ENCODE results near the gene HRH1. TPM values are rescaled to one million over a fixed set of nuclear protein-coding genes. Genes with fewer than 3 reads are reported as not detected.

The HRH1 gene
- total RNA-seq, 4 donors from 2014 or later, result 1.8 to 16.3 (median 6.3) TPM

- intact Hi-C loops (cut with DNase I; ENCODE audit: low total_unique reads), result no loop called here
- TF ChIP-seq CTCF (IDR thresholded peaks at IDR 0.05) (no peak), POLR2A (IDR thresholded peaks at IDR 0.05) (no peak)
Measured at GRCh38 chr3:11239796-11240195, 85.5 kb downstream of the HRH1 start.

GRCh38 chr3:11240496-11240895 is 86.2 kb downstream of the HRH1 start:
- Histone ChIP-seq H3K27me3 (no peaks in the 10 kb centered on the region), H3K4me3 (no peak overlapping the region), H3K4me1 (peaks cover 0 to 7% of the 10 kb centered on the region in 2 donors), H3K27ac (no peak overlapping the region), H3K9me3 (no peaks in the 10 kb centered on the region), H3K36me3 (no peaks in the 10 kb centered on the region)
- intact Hi-C loops (cut with DNase I; ENCODE audit: low total_unique reads), result no loop called here
- TF ChIP-seq POLR2A (IDR thresholded peaks at IDR 0.05) (no peak), CTCF (IDR thresholded peaks at IDR 0.05) (no peak)
- no peak for DNase-seq

More at GRCh38 chr3:11239796-11240195, 85.5 kb downstream of the HRH1 start:
- no peaks in the 10 kb centered on the region for H3K36me3 ChIP-seq
- peaks cover 0 to 7% of the 10 kb centered on the region in 2 donors for H3K4me1 ChIP-seq
- no peaks in the 10 kb centered on the region for H3K27me3 ChIP-seq
- no peak for DNase-seq
- no peak overlapping the region for H3K4me3 ChIP-seq
- H3K9me3 ChIP-seq, result no peaks in the 10 kb centered on the region
- H3K27ac ChIP-seq, result no peak overlapping the region

DNA sequence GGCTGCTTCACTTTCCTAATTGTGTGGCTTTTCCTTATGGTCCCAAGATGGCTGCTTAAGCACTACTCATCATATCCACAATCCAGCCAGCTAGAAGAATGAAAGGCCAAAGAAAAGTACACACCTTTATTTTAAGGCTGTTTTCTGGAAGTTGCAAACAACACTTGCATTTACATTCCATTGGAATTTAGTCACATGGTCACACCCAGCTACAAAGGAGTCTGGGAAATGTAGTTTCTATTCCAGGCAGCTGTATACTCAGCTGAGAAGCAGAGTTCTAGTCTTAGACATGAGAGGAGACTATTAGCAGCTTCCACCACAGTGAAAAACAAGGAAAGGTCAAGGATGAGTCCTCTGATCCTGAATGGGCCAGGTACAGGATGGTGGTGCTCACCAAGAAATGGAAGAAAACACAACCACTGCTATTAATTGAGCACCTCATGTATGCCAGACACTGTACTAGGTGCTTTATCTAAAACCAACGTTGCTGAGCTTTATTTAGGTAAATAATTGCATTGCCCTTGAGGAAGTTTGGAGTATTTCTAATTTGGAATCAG is 89.9 kb downstream of the HRH1 start:
- no peaks in the 10 kb centered on the region for H3K9me3 ChIP-seq
- no peaks in the 10 kb centered on the region for H3K36me3 ChIP-seq
- no peak for DNase-seq
- no peak overlapping the region for H3K27ac ChIP-seq
- intact Hi-C loops (cut with DNase I; ENCODE audit: low total_unique reads), result no loop called here
- TF ChIP-seq POLR2A (IDR thresholded peaks at IDR 0.05) (no peak), CTCF (IDR thresholded peaks at IDR 0.05) (no peak)
- no peaks in the 10 kb centered on the region for H3K27me3 ChIP-seq
- H3K4me1 ChIP-seq, result no peaks in the 10 kb centered on the region
- no peak overlapping the region for H3K4me3 ChIP-seq

DNA sequence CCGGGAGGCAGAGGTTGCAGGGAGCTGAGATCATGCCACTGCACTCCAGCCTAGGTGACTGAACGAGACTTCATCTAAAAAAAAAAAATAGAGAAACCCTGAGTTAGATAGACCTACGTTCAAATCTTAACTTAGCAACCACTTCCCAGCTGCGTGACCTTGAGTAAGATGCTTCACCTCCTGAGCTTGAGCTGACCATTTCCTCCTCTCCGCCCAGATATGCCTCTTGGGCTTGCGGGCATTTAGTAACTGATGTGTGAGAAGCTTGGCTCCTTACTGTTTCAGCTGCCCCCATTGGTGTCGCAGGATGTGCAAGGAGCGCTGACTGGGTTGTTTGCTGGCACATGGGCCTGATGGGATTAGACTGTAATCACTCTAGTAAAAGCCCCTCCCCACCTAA is 91.0 kb downstream of the HRH1 start:
- intact Hi-C loops (cut with DNase I; ENCODE audit: low total_unique reads), result no loop called here
- Histone ChIP-seq H3K36me3 (no peaks in the 10 kb centered on the region), H3K27ac (no peak overlapping the region), H3K9me3 (no peaks in the 10 kb centered on the region), H3K4me3 (no peak overlapping the region), H3K27me3 (no peaks in the 10 kb centered on the region), H3K4me1 (no peaks in the 10 kb centered on the region)
- TF ChIP-seq CTCF (IDR thresholded peaks at IDR 0.05), result no peak
- no peak for TF ChIP-seq POLR2A (IDR thresholded peaks at IDR 0.05)
- no peak for DNase-seq

GRCh38 chr3:11245827-11246662 is 91.8 kb downstream of the HRH1 start:
- TF ChIP-seq POLR2A (IDR thresholded peaks at IDR 0.05), result no peak
- no peak for TF ChIP-seq CTCF (IDR thresholded peaks at IDR 0.05)
- Histone ChIP-seq H3K4me3 (no peak overlapping the region), H3K9me3 (no peaks in the 10 kb centered on the region), H3K27me3 (no peaks in the 10 kb centered on the region), H3K36me3 (no peaks in the 10 kb centered on the region), H3K27ac (no peak overlapping the region), H3K4me1 (no peaks in the 10 kb centered on the region)
- intact Hi-C loops (cut with DNase I; ENCODE audit: low total_unique reads), result no loop called here
- DNase-seq, result no peak

All from uterus (tissue), 4 donors.